Pancreas (tissue), 10 donors: ENCODE data around the gene SPATA3. TPM values are rescaled to one million over a fixed set of nuclear protein-coding genes. Genes with fewer than 3 reads are reported as not detected.

ENCODE experiments used
- ATAC-seq, 4 donors: fragments of 200-7000 bp; cut with Tn5 transposase; one replicate each; pipeline versions ENCODE4 v1.8.0 to v1.9.1; 2020; ENCODE audit warnings: mild to moderate bottlenecking in 4 of 4, moderate library complexity in 4 of 4
- DNase-seq, 6 donors: peaks; one replicate each; pipeline ENCODE4 v3.0.0-alpha.2; 2020
- FAIRE-seq: peaks from 2 replicates; lab custom pipeline; 2012; peaks lifted over from hg19 to GRCh38; lab: Jason Lieb, UNC
- H3K27ac ChIP-seq, 4 donors: fragments of 200-600 bp; sonication (generic); 1 replicate in 3 of 4; 2 replicates in 1 of 4; pipeline versions ENCODE4 v1.5.0 to v1.8.0; 2020
- H3K27me3 ChIP-seq, 4 donors: fragments of 200-600 bp; one replicate each; pipeline ENCODE4 v1.8.0; 2021
- H3K36me3 ChIP-seq, 3 donors: fragments of 200-600 bp; sonication (generic) in 1 of 3; one replicate each; pipeline versions ENCODE4 v1.5.0 to v1.8.0; 2020 to 2021
- H3K4me1 ChIP-seq, 3 donors: fragments of 200-600 bp; one replicate each; pipeline ENCODE4 v1.8.0; 2021
- H3K4me3 ChIP-seq, 4 donors: fragments of 200-600 bp; sonication (generic) in 2 of 4; one replicate each; pipeline versions ENCODE4 v1.5.0 to v1.8.0; 2020 to 2021
- H3K9me3 ChIP-seq, 4 donors: fragments of 200-600 bp; one replicate each; pipeline ENCODE4 v1.8.0; 2021
- WGBS, 2 donors: extraction: QIAGEN DNeasy Blood & Tissue Kit; methylation state at CpG; one replicate each; pipeline ENCODE4 v1.1.7; 2013; 5-methylcytosine and 5-hydroxymethylcytosine counted together
- intact Hi-C, 3 donors: fragments of 100-400 bp; cut with DNase I; formaldehyde crosslinking; loops; one replicate each; pipeline versions ENCODE4 v1.11.1 to v1.14.2; 2022
- polyA plus RNA-seq, 2 donors: library from polyadenylated mRNA; stranded (reverse); fragments of 200-250 nt; gene quantifications; one replicate each; pipeline ENCODE4 v1.2.3, GENCODE V29; 2013
- total RNA-seq, 6 donors: library from RNA; stranded (reverse); fragmentation: NEBNext Ultra II Directional in 4 of 6; extraction: Animal tissue kit (Norgen Biotek cat#: 25700) in 4 of 6; gene quantifications; one replicate each; pipeline versions ENCODE4 v1.2.1 to v1.2.4, GENCODE V29; 2021 to 2023
- TF ChIP-seq, protein P1 (sequence below), 4 donors: fragments of 200-600 bp; sonication (generic) in 3 of 4; IDR thresholded peaks; one replicate each; pipeline versions ENCODE4 v1.5.0 to v1.8.0; 2021; ENCODE audit warnings: antibody characterized with exemption in 4 of 4
- donor health status: healthy with polysubstance abuse.
- donor health status: DM: no; HTN: no; CAD: no; lungs with moderate emphysema.
- donor health status: DM: no; HTN: no; CAD: no.
- donor health status: control.
- donor health status: control.
- donor health status: Bipolar disorder and iron deficiency.
- donor health status: DM: yes; HTN: yes; CAD: no.
- donor health status: DM: no; HTN: no; CAD: no.
- donor health status: DM: no; HTN: no; CAD: no.
- donor health status: DM: yes; HTN: yes; CAD: no.

SPATA3 gene
- total and polyA plus RNA-seq, 8 donors, result not detected

DNA sequence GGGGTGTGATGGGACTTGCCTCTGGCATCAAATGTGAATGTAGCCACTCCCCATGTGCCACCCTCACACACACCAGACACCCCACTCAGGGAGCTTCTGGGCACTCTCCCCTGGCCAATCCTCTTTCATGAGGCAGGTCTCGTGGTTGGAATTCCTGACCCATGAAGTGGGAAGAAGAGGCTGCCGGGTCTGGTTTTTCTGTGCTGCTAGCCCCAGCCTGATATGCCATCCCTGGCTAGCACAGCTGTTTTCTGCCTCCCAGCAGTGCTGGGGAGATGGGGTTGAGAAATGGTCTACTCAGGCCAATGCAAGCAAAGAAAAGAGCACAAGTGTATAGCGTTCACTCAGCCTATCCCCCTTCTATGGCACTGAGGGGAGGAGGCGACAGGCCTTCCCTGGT lies 40.2 kb downstream of the SPATA3 start:
- no peak overlapping the region for H3K4me3 ChIP-seq
- DNase-seq, result no peak
- TF ChIP-seq, protein P1, sequence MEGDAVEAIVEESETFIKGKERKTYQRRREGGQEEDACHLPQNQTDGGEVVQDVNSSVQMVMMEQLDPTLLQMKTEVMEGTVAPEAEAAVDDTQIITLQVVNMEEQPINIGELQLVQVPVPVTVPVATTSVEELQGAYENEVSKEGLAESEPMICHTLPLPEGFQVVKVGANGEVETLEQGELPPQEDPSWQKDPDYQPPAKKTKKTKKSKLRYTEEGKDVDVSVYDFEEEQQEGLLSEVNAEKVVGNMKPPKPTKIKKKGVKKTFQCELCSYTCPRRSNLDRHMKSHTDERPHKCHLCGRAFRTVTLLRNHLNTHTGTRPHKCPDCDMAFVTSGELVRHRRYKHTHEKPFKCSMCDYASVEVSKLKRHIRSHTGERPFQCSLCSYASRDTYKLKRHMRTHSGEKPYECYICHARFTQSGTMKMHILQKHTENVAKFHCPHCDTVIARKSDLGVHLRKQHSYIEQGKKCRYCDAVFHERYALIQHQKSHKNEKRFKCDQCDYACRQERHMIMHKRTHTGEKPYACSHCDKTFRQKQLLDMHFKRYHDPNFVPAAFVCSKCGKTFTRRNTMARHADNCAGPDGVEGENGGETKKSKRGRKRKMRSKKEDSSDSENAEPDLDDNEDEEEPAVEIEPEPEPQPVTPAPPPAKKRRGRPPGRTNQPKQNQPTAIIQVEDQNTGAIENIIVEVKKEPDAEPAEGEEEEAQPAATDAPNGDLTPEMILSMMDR (IDR thresholded peaks at IDR 0.05), result no peak
- 81% methylated on average over 4 of the region's 4 CpGs for WGBS, 2 donors
- no peak for ATAC-seq
- no peaks in the 10 kb centered on the region for H3K9me3 ChIP-seq
- no peak overlapping the region for H3K27ac ChIP-seq
- H3K4me1 ChIP-seq, result peaks cover 0 to 17% (median 8%) of the 10 kb centered on the region in 3 donors
- H3K36me3 ChIP-seq, result no peaks in the 10 kb centered on the region
- FAIRE-seq, result no peak
- intact Hi-C loops, result no loop called here
- H3K27me3 ChIP-seq, result no peaks in the 10 kb centered on the region

DNA sequence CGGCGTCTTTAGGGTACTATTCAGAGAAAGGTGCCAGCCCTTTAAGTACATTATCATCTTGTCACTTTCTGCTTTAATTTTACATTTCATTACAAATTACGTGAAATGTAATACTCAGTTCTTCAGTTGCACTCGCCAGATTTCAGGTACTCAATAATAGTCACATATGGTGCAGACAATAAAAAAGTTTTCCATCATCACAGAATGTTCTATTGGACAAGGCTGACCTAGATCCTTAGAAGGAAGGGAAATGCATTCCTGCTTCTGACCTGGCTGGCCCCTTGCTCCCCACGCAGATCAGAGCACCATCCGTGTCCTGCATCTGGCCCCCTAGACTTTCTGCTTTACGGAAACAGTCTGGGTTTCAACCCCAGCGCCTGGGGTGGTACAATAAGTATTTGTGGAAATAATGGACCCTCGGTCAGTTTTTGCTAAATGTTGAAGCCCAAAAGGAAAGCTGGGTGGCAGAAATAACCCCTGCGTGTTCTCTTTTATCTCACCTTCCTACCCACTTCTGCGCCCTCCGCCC lies 40.7 kb downstream of the SPATA3 start:
- H3K27ac ChIP-seq, result no peak overlapping the region
- H3K4me3 ChIP-seq, result peak overlapping the region in 1 of 4 donors; percentile 44
- TF ChIP-seq, protein P1 (IDR thresholded peaks at IDR 0.05), result no peak
- no peaks in the 10 kb centered on the region for H3K36me3 ChIP-seq
- ATAC-seq (no peak), DNase-seq (no peak), FAIRE-seq (no peak)
- peaks cover 0 to 17% (median 8%) of the 10 kb centered on the region in 3 donors for H3K4me1 ChIP-seq
- H3K27me3 ChIP-seq, result no peaks in the 10 kb centered on the region
- H3K9me3 ChIP-seq, result no peaks in the 10 kb centered on the region
- WGBS, 2 donors, result 65% methylated on average over 12 of the region's 12 CpGs
- intact Hi-C loops, result no loop called here

DNA sequence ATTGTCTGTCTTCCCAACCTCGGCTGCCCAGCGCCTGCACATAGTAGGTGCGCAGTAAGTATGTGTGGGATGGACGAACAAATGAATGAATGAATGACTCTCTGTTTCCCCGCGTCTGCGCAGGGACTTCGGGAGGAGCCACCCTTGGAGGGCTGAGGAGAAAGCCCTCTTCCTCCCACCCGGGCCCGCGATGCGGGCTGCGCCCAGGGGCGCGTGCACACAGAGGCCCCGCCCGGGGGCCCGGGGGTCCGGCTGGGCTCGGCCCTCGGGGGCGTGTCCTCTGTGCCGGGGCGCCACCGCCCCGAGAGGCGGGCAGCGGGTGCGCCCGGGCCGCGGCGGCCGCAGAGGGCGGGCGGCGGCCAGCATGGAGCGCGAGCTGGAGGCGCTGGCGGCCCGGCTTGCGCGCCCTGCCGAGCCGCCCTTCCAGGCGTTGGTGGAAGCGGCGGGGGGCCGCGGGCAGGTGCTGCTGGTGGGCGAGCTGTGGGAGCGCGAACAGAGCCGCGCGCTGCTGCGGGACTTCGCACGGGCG lies 41.3 kb downstream of the SPATA3 start, which contains the start of gene C2orf72:
Gene C2orf72 (plus strand): TSS at position 322 of the 529 bp plus-strand sequence. CDS start 43 bp downstream, at position 365.
- WGBS, 2 donors, result 1% methylated on average over 37 to 61 of the region's 61 CpGs
- H3K4me1 ChIP-seq, result peaks cover 0 to 17% (median 8%) of the 10 kb centered on the region in 3 donors
- DNase-seq, result peak in 1 of 6 donors; percentile 66
- no peaks in the 10 kb centered on the region for H3K27me3 ChIP-seq
- H3K27ac ChIP-seq, result peak within 1 kb of the TSS in 2 of 4 donors; percentile 28 to 48
- peak; percentile 26 to 67 (median 36) for ATAC-seq
- H3K36me3 ChIP-seq, result no peaks in the 10 kb centered on the region
- no peaks in the 10 kb centered on the region for H3K9me3 ChIP-seq
- FAIRE-seq, result no peak
- TF ChIP-seq, protein P1 (IDR thresholded peaks at IDR 0.05), result no peak
- intact Hi-C loops, result no loop called here
- H3K4me3 ChIP-seq, result peak within 1 kb of the TSS; percentile 21 to 47 (median 42)

DNA sequence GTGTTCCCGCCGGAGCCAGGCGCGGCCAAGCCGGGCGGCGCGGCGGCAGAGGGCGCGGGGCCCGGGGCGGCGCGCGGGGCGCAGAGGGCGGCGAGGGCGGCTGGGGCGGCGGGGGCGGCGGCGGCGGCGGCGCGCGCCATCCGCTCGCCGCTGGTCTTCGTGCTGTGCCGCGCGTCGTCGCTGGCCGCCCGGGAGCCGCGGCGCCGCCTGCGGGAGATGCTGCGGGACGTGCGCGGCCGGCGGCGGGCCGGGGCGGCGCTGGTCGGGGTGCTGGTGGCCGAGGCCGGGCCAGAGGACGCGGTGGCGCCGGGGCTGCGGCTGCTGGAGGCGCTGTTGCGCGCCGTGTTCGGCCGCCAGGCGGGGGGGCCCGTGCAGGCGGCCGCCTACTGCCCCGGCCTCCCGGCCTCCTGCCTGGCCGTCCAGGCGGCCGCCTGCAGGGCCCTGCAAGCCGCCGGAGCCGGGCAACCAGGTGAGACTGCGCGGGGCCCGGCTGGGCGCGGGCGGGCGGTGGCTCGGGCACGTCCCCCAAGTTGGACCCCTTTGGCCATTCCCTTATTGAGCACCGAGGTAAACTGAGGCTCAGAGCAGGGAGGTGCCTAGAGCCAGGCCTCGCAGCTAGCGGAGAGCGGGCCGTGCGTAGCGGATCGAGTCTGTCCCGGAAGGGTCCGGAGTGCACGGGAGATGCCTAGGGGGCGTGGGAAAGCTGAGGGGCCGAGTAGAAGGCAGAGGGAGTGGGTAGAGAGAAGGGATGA lies 42.0 kb downstream of the SPATA3 start:
- Histone ChIP-seq H3K9me3 (no peaks in the 10 kb centered on the region), H3K27me3 (no peaks in the 10 kb centered on the region), H3K36me3 (no peaks in the 10 kb centered on the region), H3K27ac (peak overlapping the region in 2 of 4 donors; percentile 28 to 48), H3K4me3 (peak overlapping the region; percentile 21 to 47 (median 42)), H3K4me1 (peaks cover 0 to 16% (median 8%) of the 10 kb centered on the region in 3 donors)
- FAIRE-seq (no peak), ATAC-seq (peak; percentile 71 to 86 (median 77)), DNase-seq (peak in 5 of 6 donors; percentile 44 to 86 (median 56))
- TF ChIP-seq, protein P1 (IDR thresholded peaks at IDR 0.05), result no peak
- intact Hi-C loops, result no loop called here
- WGBS, 2 donors, result 2% methylated on average over 63 to 104 of the region's 104 CpGs
